ENCODE results near the gene PAQR6.

The PAQR6 gene

GRCh38 chr1:156262461-156263287, 14.8 kb upstream of the PAQR6 start:
- no peak for DNase-seq

GRCh38 chr1:156260896-156261295, 13.0 kb upstream of the PAQR6 start:
- no peak for DNase-seq

DNA sequence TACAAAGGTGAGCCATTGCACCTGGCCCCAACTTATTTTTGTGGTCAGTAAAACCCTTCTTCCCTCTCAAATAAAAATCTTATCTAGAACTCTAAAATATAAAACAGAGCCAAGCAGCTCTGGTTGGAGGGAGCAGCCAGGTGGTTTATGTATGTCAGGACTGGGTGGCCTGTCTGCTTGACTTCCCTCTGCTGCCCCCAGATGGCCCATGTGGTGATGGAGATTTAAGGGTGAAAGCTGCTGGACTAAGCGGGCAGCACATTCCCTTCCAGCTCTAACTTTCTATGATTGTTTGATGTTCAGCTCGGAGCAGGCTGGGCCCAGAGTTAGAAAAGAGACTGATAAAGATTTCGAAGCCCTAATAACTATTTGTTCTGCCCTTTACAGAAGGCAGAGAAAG, 11.9 kb upstream of the PAQR6 start:
- no peak for DNase-seq

DNA sequence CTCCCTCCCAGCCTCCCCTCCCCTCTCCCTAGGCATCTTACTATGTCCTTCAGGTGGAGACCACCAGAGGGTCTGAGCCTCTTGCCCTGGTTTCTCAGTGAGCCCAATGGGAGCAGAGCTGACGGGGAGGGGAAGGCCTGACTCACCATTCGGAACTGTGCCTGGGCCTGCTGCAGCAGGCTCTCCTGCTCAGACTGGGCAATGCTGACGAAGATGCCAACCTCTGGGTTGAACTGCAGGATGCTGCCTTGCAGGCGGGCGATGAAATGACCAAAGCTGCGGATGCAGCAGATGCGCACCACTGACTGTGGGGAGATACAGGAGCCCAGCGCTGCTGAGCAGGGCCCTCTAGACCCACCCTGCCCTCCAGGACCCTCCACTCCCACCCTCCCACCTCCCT, 11.0 kb upstream of the PAQR6 start:
- DNase-seq, result no peak

DNA sequence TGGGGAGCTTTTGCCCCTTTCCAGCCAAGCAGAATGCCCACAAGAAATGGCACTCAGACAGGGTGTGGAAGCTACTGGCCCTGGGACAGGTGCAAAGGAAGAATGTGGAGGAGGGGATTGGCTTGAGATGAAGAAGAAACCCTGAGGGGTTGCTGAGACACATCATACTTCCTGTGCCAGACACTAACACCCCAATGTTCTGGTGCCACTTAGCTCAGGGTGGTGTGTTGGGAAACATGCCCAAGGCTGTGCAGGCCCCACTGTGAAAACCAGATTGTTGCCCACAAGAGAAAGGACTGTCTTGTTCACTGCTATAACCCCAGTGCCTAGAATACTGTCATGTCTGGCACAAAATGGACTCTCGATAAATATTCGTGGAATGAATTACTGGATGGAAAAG, 9.9 kb upstream of the PAQR6 start:
- no peak for DNase-seq

DNA sequence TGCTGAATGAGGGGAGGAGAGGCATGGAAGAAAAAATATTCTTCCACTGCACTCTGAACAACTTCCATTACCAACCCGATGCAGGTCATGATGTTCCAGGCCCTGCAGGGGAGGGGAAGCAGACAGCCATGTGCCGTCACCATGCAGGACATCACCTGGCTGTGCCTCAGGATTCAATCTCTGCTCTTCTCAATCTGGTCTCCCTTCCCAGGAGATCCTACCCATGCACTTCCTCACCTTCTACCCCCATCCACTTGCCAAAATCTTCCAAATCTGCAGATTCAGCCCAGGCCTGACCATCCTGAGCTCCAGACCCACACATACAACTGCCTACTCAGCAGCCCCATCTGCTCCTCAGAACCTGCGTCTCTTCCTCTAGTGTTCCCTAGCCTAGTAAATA, 5.8 kb upstream of the PAQR6 start:
- no peak for DNase-seq

GRCh38 chr1:156251527-156251926, 3.7 kb upstream of the PAQR6 start:
- DNase-seq, result no peak

GRCh38 chr1:156249593-156249992, 1.7 kb upstream of the PAQR6 start:
- DNase-seq, result no peak

GRCh38 chr1:156248323-156248683, 447 bp upstream of the PAQR6 start:
- DNase-seq, result no peak

- no peak for DNase-seq
These were observed 936 bp downstream of the PAQR6 start for GRCh38 chr1:156246781-156247459.

- no peak for DNase-seq
These were observed 1.5 kb downstream of the PAQR6 start for GRCh38 chr1:156246241-156246780.

DNA sequence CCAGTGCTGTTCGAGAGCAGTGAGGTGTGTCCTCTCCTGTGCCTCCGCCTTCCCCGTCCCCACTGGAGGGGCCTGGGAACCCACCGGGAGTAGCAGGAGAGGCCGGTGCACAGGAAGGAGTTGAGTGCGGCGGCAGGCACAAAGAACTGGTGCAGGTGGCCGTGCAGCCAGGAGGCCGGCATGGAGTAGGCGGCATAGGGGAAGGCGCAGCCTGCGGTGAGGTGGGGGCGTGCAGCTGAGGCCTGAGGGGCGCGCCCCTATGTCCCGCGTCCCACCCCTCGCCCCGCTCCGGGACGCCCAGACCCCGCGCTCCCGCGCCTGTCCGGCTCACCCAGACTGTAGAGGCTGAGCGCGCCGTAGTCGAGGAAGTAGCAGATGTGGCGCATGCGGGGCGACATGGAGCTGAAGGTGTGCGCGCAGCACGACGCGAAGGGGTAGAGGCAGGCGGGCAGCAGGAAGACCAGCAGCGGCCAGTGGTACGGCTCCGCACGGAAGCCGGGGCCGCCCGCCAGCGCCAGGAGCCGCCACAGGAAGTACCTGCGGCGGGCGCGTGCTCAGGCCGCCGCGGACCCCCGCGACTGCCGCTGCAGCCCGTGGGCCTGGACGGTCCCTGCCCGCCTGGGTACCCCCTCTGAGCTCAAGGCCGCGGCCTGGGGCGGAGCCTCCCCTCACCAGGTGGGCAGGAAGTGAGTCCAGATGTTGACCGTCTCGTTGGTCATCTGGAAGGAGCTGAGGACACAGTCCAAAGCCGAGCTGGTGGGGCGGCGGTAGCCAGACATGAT, 2.2 kb downstream of the PAQR6 start:
- DNase-seq, result no peak

GRCh38 chr1:156244712-156245111, 3.1 kb downstream of the PAQR6 start:
- DNase-seq, result no peak

DNA sequence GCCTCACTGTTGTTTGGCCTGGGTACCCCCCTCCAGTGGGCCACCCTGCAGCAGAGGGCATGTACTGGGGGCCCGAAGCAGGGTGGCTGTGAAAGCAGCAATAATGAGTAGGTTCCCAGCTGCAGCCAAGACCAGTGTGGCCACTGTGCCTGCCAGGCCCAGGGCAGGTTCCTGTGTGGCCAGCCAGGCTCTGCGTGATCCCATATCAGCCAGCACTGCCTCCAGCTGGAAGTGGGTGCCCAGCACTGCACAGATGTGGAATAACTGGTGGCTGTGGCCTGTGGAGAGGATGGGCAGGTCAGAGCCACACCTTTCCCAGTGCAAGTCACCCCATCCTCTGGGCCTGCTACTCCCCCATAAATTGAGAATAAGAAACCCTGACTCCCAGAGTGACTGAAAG, 3.7 kb downstream of the PAQR6 start:
- no peak for DNase-seq

GRCh38 chr1:156242738-156243137, 5.1 kb downstream of the PAQR6 start:
- no peak for DNase-seq

DNA sequence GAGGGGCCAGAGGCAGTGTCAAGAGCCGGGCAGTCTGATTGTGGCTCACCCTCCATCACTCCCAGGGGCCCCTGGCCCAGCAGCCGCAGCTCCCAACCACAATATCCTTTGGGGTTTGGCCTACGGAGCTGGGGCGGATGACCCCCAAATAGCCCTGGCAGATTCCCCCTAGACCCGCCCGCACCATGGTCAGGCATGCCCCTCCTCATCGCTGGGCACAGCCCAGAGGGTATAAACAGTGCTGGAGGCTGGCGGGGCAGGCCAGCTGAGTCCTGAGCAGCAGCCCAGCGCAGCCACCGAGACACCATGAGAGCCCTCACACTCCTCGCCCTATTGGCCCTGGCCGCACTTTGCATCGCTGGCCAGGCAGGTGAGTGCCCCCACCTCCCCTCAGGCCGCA, 5.9 kb downstream of the PAQR6 start, which contains the start of gene BGLAP:
Gene BGLAP (plus strand): TSS at position 259 of the 400 bp plus-strand sequence. CDS start 48 bp downstream, at position 307.
- DNase-seq, result no peak

DNA sequence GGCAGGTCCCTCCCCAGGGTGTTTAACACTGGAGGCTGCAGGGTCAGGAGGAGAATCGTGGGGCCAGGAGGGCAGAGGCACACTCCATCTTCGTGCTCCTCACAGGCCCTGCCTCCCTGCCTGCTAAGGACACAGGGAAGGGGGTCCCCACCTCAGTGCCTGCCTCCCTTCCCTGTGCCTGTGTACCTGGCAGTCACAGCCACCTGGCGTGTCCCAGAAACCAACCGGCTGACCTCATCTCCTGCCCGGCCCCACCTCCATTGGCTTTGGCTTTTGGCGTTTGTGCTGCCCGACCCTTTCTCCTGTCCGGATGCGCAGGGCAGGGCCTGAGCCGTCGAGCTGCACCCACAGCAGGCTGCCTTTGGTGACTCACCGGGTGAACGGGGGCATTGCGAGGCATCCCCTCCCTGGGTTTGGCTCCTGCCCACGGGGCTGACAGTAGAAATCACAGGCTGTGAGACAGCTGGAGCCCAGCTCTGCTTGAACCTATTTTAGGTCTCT, 6.5 kb downstream of the PAQR6 start:
- no peak for DNase-seq

DNA sequence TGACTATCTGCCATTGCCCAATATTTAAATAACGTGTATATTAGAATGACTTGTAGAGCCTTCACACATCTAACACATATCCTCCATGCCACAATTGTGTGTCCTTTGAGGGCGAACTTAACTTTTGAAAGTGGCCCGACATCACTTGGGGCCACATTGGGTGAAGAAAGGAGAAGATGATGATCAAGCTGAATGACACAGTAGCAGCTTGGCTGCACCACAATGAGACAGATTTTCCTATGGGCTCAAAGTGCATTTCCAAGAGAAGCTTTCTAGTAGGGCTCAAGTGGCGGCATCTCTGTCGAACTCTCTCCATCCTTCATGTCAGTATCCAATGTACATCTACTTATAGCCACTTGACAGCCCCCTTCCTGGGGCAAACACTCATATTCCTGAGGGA, 9.6 kb downstream of the PAQR6 start:
- no peak for DNase-seq

GRCh38 chr1:156236164-156236563, 11.7 kb downstream of the PAQR6 start:
- DNase-seq, result no peak

DNA sequence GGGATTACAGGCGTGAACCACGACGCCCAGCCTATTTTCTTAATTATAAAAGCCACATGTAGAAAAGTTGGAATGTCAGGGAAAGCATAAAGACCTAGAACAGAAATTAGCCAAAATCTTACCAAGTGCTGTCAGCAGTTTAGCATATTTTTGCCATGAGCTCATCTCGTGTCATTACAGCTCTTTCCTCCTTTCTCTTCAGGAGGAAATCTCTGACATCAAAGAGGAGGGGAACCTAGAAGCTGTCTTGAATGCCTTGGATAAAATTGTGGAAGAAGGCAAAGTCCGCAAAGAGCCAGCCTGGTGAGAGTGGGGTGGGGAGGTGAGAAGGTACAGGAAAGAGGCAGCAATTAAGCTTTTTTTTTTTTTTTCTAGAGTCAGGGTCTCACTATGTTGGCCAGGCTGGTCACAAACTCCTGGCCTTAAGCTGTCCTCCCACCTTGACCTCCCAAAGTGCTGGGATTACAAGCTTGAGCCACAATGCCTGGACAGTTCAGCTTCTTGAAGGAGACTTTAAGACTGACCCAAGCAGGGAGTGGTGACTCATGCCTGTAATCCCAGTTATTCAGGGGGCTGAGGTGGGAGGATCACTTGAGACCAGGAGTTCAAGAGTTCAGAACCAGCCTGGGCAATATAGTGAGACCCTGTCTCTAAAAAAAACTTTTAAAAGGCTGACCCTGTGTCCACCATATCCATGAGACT, 14.3 kb downstream of the PAQR6 start:
- DNase-seq, result no peak

DNA sequence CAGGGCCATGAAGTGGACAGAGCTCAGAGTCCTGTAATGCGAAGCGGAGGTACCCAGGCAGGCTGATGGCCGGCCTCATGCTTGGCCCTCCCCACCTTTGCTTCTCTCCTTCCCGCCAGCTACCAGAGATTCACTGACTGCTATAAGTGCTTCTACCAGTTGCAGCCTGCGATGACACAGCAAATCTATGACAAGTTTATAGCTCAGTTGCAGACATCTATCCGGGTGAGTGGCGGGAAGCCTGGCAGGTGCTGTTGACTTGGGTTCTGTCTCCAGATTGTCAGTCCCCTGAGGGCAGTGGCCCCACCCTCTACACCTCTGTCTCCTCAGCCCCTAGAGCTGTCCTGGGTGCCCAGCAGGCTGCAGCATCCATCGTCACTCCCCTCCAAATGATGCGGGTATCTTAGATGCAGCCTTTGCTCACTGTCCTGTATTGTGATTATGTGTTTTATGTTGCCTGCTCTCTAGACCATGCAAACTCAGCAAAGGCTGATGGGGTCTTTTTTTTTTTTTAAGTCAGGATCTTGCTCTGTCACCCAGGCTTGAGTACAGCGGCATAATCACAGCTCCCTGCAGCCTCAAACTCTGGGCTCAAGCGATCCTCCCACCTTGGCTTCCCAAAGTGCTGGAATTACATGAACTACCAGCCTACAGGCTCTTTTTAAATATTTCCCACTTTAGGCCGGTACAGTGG, 15.5 kb downstream of the PAQR6 start:
- DNase-seq, result no peak

GRCh38 chr1:156230473-156230837, 17.4 kb downstream of the PAQR6 start:
- no peak for DNase-seq
